Neutrophil (primary cell): ENCODE measurements around the gene ARID5B.

Experiments
- H3K27ac ChIP-seq: fragments of 200-600 bp; sonication (generic); 2 replicates; pipeline ENCODE4 v1.5.1; 2016; ENCODE audit warnings: mild to moderate bottlenecking, moderate library complexity
- H3K27me3 ChIP-seq: fragments of 200-600 bp; sonication (generic); 2 replicates; pipeline ENCODE4 v1.6.0; 2016; ENCODE audit warnings: mild to moderate bottlenecking
- H3K36me3 ChIP-seq: fragments of 200-600 bp; sonication (generic); 2 replicates; pipeline ENCODE4 v1.5.1; 2017
- H3K4me1 ChIP-seq, 2 experiments: fragments of 200-600 bp in 1 of 2; sonication (generic) in 1 of 2; 1 replicate in 1 of 2; 2 replicates in 1 of 2; pipeline versions ENCODE4 v1.5.1 to v1.6.1; 2013 to 2016; ENCODE audit warnings: low read depth in 1 of 2, low read length in 1 of 2, mild to moderate bottlenecking in 1 of 2, moderate library complexity in 1 of 2; ENCODE audit not compliant: control insufficient read depth in 1 of 2, insufficient read depth in 1 of 2
- H3K4me3 ChIP-seq, 2 experiments: fragments of 200-600 bp in 1 of 2; sonication (generic) in 1 of 2; 1 replicate in 1 of 2; 2 replicates in 1 of 2; pipeline ENCODE4 v1.5.1; 2013 to 2016; ENCODE audit warnings: low read depth in 1 of 2, low read length in 1 of 2, mild to moderate bottlenecking in 1 of 2, moderate library complexity in 1 of 2
- H3K9me3 ChIP-seq: fragments of 200-600 bp; sonication (generic); 2 replicates; pipeline ENCODE4 v1.5.1; 2016
- CTCF ChIP-seq: fragments of 200-600 bp; sonication (generic); IDR thresholded peaks from 2 replicates; pipeline ENCODE4 v1.5.1; 2016; ENCODE audit warnings: antibody characterized with exemption

The ARID5B gene

GRCh38 chr10:61910226-61910805, 8.8 kb downstream of the ARID5B start:
- Histone ChIP-seq H3K27me3 (no peaks in the 10 kb centered on the region), H3K4me3 (no peak overlapping the region), H3K36me3 (no peaks in the 10 kb centered on the region), H3K4me1 (peaks cover 0 to 2% of the 10 kb centered on the region in 2 experiments), H3K9me3 (no peaks in the 10 kb centered on the region), H3K27ac (no peak overlapping the region)
- no peak for TF ChIP-seq CTCF

GRCh38 chr10:61910894-61911293, 9.4 kb downstream of the ARID5B start:
- no peaks in the 10 kb centered on the region for H3K36me3 ChIP-seq
- H3K27ac ChIP-seq = no peak overlapping the region
- H3K4me1 ChIP-seq = no peaks in the 10 kb centered on the region
- TF ChIP-seq CTCF = no peak
- no peak overlapping the region for H3K4me3 ChIP-seq
- H3K9me3 ChIP-seq = no peaks in the 10 kb centered on the region
- H3K27me3 ChIP-seq = no peaks in the 10 kb centered on the region

- no peaks in the 10 kb centered on the region for H3K36me3 ChIP-seq
- H3K9me3 ChIP-seq = no peaks in the 10 kb centered on the region
- TF ChIP-seq CTCF = no peak
- H3K4me3 ChIP-seq = no peak overlapping the region
- no peaks in the 10 kb centered on the region for H3K27me3 ChIP-seq
- H3K4me1 ChIP-seq = peaks cover under 1% of the 10 kb centered on the region in 2 experiments
- H3K27ac ChIP-seq = no peak overlapping the region
Observed at GRCh38 chr10:61911425-61911824, 9.9 kb downstream of the ARID5B start.

GRCh38 chr10:61912981-61913380, 11.5 kb downstream of the ARID5B start:
- Histone ChIP-seq H3K9me3 (no peaks in the 10 kb centered on the region), H3K36me3 (no peaks in the 10 kb centered on the region)

GRCh38 chr10:61918140-61918539, 16.6 kb downstream of the ARID5B start:
- no peaks in the 10 kb centered on the region for H3K27me3 ChIP-seq
- H3K27ac ChIP-seq = no peak overlapping the region
- no peaks in the 10 kb centered on the region for H3K36me3 ChIP-seq
- no peaks in the 10 kb centered on the region for H3K9me3 ChIP-seq
- H3K4me3 ChIP-seq = no peak overlapping the region
- peaks cover 3 to 9% of the 10 kb centered on the region in 2 experiments for H3K4me1 ChIP-seq
- TF ChIP-seq CTCF = no peak

More at GRCh38 chr10:61912981-61913380, 11.5 kb downstream of the ARID5B start:
- peaks cover 3 to 9% of the 10 kb centered on the region in 2 experiments for H3K4me1 ChIP-seq
- no peak overlapping the region for H3K27ac ChIP-seq
- TF ChIP-seq CTCF = no peak
- no peaks in the 10 kb centered on the region for H3K27me3 ChIP-seq
- no peak overlapping the region for H3K4me3 ChIP-seq
